ENCODE measurements around the gene TLX1.

TLX1 gene

DNA sequence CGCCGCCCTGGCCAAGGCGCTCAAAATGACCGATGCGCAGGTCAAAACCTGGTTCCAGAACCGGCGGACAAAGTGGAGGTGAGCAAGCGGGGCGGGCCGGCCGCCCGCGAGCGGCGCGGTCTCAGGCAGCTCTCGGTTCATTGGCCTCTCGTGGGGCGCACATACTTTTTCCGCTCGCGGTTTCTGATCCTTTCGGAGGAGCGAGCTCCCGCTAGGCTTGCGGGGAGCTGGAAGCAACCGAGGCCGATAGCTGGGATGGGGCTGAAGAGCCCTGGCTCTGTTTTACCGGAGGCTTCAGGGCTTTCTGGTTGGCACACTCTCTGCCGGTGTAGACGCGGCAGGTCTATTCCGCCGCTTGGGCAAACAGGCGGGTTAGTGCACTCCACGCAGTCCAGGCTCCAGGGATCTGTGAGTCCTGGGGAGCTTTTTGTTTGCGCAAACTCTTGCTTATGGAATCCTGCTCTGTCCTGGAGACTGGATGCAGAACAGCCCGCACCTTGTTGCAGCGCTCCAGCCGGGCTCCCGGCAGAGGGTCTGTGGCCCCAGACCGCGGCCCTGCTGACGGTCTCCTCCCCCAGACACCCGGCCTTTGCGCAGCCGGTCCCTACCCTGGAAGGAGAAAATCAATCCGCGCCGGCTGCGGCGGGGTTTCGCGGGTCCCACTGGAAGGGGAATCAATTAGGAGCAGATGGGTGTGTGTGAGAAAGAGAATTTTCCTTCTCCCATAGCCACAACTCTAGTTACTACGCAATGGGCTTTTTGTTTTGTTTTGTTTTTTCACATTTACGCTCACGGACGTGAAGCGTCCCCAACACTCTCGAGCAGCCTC lies 3.4 kb downstream of the TLX1 start:
- DNase-seq (ENCODE audit: low read depth, low spot score), result no peak

DNA sequence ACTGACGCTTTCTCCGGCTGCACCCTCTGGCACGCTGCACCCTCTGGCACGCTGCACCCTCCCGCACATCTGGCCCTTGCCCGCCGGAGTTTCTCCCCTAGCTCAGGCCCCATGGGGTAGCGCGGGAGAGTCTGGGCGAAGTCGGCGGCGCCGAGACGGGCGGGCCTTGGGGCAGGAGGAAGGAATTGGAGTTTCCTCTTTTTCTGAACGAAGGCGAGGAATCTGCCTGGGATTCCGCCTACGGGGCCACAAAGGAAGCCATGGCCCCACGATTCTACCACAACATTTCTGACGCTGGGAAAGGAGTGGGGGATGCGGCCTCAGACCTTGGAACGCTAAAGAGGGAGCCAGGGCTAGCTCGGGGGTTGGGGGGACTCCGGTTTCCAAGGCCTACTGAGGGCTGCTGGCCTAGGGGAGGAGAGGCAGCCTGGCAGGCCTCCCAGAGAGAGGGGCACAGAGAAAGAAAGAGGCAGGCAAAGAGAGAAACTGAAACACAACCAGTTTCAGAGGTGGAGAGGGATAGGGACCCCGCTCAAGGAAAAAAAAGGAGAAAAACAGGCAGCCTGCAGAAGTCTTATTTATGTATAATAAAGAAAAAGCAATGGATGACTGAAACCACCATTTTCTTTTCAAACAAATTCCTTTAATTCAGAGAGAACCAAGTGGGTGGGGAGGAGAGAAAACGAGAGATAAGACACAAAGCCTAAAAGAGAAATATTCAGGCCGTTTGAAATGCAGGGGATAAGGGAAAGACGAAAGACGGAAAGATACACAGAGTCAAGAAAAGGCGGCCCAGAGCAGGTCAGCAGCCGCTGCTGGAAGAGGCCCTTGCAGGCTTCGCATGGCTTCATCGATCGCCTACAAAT lies 4.3 kb downstream of the TLX1 start:
- no peak for DNase-seq (ENCODE audit: low read depth, low spot score)

- no peak for DNase-seq (ENCODE audit: low read depth, low spot score)
Observed at GRCh38 chr10:101136007-101136707, 5.1 kb downstream of the TLX1 start.

DNA sequence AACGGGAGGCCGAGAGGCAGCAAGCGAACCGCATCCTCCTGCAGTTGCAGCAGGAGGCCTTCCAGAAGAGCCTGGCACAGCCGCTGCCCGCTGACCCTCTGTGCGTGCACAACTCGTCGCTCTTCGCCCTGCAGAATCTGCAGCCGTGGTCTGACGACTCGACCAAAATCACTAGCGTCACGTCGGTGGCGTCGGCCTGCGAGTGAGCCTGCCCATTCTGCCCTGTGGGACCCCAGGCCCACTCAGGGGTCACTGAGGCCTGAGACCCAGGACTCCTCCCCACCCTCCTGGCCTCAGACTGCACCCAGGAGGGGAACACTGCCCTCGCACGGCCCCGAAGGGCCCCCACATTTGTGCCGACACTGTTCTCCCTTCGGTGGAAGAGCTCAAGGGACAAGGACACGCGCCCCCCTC lies 5.6 kb downstream of the TLX1 start:
- DNase-seq (ENCODE audit: low read depth, low spot score), result no peak

DNA sequence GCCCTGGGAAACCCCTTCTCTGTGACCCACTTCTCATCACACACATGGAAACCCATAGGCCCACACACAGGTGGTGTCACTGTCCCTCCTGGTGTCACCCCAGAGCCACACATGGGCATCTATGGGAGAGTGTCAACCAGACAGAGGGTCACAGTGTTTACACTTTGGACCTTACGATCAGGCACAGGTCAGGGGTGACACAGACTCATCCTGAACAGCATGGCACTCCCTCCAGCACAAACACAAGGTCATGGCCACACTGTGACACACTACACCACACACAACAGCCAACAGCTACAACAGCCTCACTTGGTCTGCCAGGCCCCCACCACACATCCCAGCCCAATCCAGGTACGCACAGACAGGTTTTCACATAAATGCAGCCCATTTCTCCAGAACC lies 6.2 kb downstream of the TLX1 start:
- no peak for DNase-seq (ENCODE audit: low read depth, low spot score)

DNA sequence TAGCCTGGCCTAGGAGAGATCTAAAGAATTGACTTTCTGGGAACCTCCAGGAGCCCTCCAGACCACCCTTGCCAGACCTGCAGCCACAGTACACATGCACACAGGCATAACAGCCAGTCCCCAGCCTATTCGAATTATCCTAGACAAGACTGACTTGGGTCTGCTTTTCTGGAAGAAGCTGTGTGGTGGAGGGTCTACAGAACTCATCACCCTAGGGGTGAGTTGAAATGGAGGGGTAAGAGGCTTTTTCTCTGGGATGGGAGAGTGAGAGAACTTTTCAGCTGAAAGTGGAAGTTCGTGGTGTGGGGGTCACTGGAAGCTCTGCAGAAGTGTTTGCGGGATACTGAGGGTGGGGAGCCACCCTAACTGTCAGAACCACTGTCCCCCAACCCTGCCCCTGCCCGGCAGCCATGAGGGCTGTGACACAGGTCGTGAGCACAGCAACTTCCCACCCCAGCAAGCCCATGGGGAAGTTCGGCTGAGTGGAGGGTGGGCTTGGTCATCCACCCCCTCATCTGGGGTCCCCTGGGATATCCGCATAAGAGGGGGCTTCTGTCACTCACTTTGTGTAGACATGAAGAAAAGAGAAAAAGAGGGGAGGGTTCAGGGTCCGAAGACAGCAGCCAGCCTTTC lies 7.8 kb downstream of the TLX1 start:
- no peak for DNase-seq (ENCODE audit: low read depth, low spot score)

DNA sequence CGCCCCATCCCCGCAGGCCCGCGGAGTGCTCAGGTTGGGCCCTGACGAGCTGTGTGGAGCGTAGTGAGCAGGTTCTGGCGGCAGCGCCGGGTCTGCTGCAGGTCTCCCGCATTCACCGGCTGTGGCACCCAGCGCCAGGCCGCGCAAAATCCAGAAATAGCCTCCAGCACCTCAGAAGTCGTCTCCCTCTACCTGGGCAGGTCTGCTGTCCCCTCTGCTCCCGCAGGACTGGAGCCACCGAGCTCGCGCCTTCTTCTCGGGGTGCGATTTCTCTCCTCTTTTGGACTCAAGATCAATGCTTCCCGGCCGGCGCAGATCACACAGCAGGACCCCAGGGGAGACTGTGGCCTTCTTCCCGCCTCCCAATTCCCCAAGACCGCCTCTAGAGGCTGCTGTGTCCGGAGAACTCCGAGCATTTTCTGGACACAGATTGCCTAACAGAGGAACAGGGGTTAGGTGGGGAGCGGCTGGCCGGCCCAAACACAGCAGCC lies 8.4 kb downstream of the TLX1 start:
- no peak for DNase-seq (ENCODE audit: low read depth, low spot score)

DNA sequence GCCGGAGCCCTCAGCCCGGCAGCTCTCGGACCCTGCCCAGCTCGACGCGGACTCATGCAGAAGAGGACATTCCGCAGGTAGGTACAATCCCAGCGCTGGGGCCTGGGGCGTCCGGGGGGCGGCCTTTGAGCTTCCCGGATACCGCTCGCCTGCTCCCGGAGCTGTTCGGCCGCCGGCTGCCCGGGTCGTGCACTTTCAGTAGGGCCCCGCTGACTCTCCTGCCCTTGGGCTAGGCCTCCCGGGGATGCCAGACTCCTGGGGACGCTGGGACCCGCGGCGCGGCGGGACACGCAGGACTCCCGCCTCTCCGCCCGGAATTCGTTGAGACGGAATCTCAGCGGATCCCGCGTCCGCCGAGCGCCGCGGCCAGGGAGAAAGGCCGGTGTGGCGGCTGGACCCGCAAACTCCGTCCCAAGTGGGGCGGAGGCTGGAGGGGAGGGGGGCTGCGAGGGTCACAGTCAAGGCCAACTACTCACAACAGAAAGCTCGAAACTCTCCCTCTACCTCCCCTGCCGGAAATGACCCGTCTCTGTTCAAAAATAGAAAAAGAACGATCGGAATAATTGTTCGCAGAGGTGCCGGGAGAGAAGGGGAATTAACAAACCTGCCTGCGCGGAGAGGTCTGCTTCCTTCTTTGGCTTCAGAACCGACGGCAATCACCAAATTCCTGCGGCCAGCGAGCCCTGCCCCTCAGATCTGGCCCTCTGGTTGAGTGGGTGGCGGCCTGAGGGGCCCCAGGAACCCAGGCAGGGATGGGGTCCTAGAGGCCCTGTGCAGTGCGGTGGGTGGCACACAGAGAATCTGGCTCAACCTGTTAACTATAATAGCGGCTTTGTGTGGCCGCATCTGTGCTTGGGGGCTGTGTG lies 9.2 kb downstream of the TLX1 start:
- DNase-seq (ENCODE audit: low read depth, low spot score), result no peak

DNA sequence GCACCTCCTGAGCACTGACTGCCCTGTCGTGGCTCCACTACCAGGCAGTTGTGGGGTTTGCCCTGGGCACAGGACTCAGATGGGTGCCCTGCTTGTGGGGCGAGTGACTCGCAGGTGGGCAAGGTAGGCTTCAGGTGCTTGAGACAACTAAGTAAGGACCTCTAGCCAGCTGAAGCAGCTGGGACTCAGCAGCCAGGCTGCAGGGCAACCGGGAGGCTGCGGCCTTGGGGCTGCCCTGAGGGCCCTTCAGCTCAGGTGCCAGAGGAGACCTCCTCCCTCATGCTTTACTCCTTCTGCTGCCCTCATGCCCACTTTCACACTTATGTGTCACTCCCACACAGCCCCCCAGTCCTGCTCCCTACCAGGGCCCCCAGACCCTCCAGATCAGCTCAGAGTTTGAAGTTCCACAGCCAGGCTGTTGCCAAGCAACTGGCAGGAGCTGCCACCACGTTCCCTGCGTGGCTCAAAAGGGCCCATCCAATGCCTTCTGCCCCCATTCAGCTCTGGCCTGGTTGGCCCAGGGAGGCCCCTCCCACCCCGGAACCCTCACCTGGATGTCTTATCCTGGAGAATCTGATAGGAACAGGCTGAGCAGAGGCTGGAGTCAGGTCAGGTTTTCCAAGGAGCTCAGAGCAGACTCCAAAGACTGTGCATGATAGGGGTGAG lies 10.0 kb downstream of the TLX1 start:
- no peak for DNase-seq (ENCODE audit: low read depth, low spot score)

DNA sequence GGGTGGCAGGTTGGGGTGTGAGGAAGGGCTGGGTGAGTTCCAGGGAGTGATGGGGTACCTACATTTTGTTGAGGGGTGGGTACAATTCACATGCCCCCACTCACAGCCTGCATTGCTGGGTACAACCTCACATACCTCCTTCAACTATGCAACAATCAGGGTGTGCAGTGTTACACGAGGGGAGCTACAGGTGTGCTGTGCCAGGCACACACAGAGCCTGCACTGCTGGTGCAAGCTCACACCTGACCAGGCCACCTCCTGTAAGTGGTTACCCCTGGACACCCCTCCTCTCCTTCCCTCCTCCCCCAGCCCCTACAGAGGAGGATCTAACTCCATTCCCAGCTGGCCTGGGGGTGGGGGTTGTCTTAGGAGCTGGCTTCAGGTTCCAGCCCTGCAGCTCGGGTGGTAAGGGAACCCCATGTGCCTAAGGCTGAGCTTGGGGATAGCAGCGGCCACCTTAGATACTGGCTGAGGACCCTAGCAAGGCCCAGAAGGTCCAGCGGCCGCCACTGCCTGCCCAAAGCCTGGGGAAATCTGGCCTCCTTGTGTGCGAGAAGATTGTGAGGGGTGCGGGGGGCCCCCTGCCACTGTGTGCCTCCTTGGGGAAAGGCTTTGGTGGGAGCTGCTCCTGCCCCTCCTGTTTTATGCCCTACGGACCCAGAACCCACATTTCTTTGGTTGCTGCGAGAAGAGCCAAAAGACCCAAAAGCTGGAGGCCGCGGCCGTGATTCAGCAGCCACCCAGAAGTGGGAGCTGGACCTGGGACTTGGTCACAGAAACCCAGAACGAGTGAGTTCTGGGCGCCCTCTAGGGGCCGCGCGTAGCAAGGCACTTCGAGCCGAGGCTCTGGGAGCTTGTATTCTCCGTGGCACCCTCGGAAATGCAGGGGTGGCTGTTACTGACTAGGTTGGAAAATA lies 10.8 kb downstream of the TLX1 start:
- peak; percentile 72 for DNase-seq (ENCODE audit: low read depth, low spot score)

DNA sequence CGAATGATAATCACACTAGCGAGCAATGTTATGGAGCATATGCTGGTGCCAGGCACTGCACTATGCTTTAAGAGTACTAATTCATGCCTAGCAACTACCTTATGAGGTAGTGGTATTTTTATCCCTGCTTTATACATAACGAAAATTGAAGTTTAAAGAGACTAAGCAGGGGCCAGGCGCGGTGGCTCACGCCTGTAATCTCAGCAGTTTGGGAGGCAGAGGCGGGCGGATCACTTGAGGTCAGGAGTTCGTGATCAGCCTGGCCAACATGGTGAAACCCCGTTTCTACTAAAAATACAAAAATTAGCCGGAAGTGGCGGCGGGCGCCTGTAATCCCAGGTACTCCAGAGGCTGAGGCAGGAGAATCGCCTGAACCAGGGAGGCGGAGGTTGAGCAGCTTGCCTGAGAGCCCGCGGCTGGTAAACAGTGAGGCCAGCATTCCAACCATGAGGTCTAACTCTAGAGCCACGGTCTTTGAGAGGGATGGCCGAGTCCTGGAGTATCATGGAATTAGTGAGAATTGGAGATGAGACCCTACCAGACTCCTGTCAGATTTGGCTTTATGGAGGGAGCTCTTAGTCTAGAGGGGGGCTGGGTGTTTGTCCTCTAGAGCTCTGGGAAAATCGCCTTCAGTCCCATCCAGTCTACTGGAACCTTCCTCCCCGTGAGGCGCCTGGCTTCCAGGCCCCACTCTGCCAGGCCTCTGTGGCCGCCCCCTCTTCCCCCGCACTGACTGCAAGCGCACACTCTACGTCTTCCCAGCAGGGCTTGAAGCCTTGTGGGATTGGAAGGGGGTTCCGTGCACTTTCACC lies 11.6 kb downstream of the TLX1 start:
- no peak for DNase-seq (ENCODE audit: low read depth, low spot score)

GRCh38 chr10:101143345-101143630 lies 12.2 kb downstream of the TLX1 start:
- no peak for DNase-seq (ENCODE audit: low read depth, low spot score)

DNA sequence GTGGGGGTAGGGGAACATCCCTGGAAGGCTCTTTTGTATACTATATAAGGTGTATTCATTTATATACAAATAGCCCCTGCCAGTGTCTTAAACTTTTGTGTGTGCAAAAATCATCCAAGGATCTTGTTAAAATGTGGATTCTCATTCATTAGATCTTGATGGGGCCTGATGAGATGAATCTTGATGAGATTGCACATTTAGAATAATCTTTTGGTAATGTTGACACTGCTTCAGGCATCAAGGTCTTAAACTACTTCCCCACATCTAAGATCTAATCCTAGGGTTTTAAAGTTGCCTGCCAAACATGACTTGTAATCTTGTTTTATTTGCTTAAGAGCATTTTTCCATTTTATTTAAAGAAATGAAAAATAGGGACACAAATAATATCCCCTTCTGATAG lies 13.0 kb downstream of the TLX1 start:
- DNase-seq (ENCODE audit: low read depth, low spot score), result no peak

- no peak for DNase-seq (ENCODE audit: low read depth, low spot score)
Observed at GRCh38 chr10:101145145-101145544, 14.0 kb downstream of the TLX1 start.

GRCh38 chr10:101145750-101146391 lies 14.8 kb downstream of the TLX1 start:
- DNase-seq (ENCODE audit: low read depth, low spot score), result no peak

GRCh38 chr10:101146392-101147251 lies 15.5 kb downstream of the TLX1 start:
- DNase-seq (ENCODE audit: low read depth, low spot score), result no peak

GRCh38 chr10:101151395-101151794 lies 20.3 kb downstream of the TLX1 start:
- no peak for DNase-seq (ENCODE audit: low read depth, low spot score)

All from activated naive CD8-positive, alpha-beta T cell treated with anti-CD3 and anti-CD28 coated beads, Interleukin-2, amount 50 U/mL, for 16 hours (primary cell).